Measurements from ENCODE around the gene OR2L5. TPM values are rescaled to one million over a fixed set of nuclear protein-coding genes. Genes with fewer than 3 reads are reported as not detected.

OR2L5 gene, protein sequence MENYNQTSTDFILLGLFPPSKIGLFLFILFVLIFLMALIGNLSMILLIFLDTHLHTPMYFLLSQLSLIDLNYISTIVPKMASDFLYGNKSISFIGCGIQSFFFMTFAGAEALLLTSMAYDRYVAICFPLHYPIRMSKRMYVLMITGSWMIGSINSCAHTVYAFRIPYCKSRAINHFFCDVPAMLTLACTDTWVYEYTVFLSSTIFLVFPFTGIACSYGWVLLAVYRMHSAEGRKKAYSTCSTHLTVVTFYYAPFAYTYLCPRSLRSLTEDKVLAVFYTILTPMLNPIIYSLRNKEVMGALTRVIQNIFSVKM
- total RNA-seq (ENCODE audit: low replicate concordance) = not detected in 2 replicates

DNA sequence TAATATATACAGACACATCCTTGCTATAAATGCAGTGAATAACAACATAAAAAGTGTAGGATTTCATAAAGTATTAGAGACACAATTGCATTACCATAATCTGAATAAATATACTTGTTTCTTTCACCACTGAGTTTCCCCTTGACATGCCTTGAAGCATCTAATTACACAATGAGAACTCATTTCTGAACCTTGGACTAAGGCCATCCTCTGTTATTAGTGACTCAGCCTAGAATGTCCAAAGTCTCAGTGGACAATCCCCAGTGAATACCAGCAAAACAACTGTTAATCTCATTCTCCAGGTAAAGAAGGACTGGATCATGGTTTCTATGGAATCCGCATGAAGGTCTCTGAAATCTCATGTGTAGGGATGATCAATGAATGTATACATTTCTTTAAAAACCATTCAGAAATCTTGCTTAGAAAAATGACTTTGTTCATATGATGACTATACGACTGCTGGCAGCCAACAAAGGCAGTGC lies at the start of gene OR2L5:
TSS of gene OR2L5 (plus strand) at position 432 of the 482 bp plus-strand sequence. CDS start 8,288 bp downstream, outside the sequence.
- H3K4me3 Mint-ChIP-seq = no peak within 1 kb of the TSS
- Histone ChIP-seq H3K4me1 (no peaks in the 10 kb centered on the region), H3K4me2 (no peak within 1 kb of the TSS), H3K27ac (no peak within 1 kb of the TSS), H3K4me3 (no peak within 1 kb of the TSS), H3K36me3 (peaks cover 4% of the 10 kb centered on the region), H2AFZ (replicated peaks) (no peak within 1 kb of the TSS), H3K9ac (no peak within 1 kb of the TSS), H3K9me3 (ENCODE audit: low read depth) (peaks cover 26% of the 10 kb centered on the region), H3K79me2 (ENCODE audit: low read depth) (no peaks in the 10 kb centered on the region), H3F3A (ENCODE audit: low read depth) (no peaks in the 10 kb centered on the region), H4K20me1 (ENCODE audit: low read depth) (no peaks in the 10 kb centered on the region), H3K27me3 (no peaks in the 10 kb centered on the region)
- no peak within 1 kb of the TSS for H3K27ac Mint-ChIP-seq
- no peaks in the 10 kb centered on the region for H3K27me3 Mint-ChIP-seq (ENCODE audit: insufficient read depth, low read depth)
- no peak for DNase-seq (ENCODE audit: low spot score)
- TF ChIP-seq EZH2 (IDR thresholded peaks at IDR 0.05) = no peak
- H3K9me3 Mint-ChIP-seq = peaks cover 39% of the 10 kb centered on the region
- no peaks in the 10 kb centered on the region for H3K4me1 Mint-ChIP-seq
- H3K36me3 Mint-ChIP-seq = no peaks in the 10 kb centered on the region

- no peak for DNase-seq (ENCODE audit: low spot score)
- no peaks in the 10 kb centered on the region for H3K4me1 Mint-ChIP-seq
- Histone ChIP-seq H3K27ac (no peak within 1 kb of the TSS), H3K27me3 (no peaks in the 10 kb centered on the region), H3K4me1 (no peaks in the 10 kb centered on the region), H2AFZ (replicated peaks) (no peak within 1 kb of the TSS), H3K9me3 (ENCODE audit: low read depth) (peaks cover 16% of the 10 kb centered on the region), H3K36me3 (no peaks in the 10 kb centered on the region), H3K4me3 (no peak within 1 kb of the TSS), H3K9ac (no peak within 1 kb of the TSS), H3K79me2 (ENCODE audit: low read depth) (no peaks in the 10 kb centered on the region), H3F3A (ENCODE audit: low read depth) (no peaks in the 10 kb centered on the region), H4K20me1 (ENCODE audit: low read depth) (no peaks in the 10 kb centered on the region), H3K4me2 (no peak within 1 kb of the TSS)
- TF ChIP-seq, protein P1, sequence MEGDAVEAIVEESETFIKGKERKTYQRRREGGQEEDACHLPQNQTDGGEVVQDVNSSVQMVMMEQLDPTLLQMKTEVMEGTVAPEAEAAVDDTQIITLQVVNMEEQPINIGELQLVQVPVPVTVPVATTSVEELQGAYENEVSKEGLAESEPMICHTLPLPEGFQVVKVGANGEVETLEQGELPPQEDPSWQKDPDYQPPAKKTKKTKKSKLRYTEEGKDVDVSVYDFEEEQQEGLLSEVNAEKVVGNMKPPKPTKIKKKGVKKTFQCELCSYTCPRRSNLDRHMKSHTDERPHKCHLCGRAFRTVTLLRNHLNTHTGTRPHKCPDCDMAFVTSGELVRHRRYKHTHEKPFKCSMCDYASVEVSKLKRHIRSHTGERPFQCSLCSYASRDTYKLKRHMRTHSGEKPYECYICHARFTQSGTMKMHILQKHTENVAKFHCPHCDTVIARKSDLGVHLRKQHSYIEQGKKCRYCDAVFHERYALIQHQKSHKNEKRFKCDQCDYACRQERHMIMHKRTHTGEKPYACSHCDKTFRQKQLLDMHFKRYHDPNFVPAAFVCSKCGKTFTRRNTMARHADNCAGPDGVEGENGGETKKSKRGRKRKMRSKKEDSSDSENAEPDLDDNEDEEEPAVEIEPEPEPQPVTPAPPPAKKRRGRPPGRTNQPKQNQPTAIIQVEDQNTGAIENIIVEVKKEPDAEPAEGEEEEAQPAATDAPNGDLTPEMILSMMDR (IDR thresholded peaks at IDR 0.05) = no peak
- TF ChIP-seq EZH2 (IDR thresholded peaks at IDR 0.05) (no peak), EZH2phosphoT487 (IDR thresholded peaks at IDR 0.05) (no peak)
- H3K36me3 Mint-ChIP-seq = no peaks in the 10 kb centered on the region
- H3K4me3 Mint-ChIP-seq = no peak within 1 kb of the TSS
- no peak within 1 kb of the TSS for H3K27ac Mint-ChIP-seq
- H3K9me3 Mint-ChIP-seq = peaks cover 2% of the 10 kb centered on the region
- no peaks in the 10 kb centered on the region for H3K27me3 Mint-ChIP-seq (ENCODE audit: insufficient read depth, low read depth)
Measured at GRCh38 chr1:247964933-247965332, 48.5 kb upstream of the OR2L5 start, which contains the start of gene OR2AK2. OR2AK2 (plus strand) TSS chr1:247965233; CDS start chr1:247965377, 144 bp downstream.

GRCh38 chr1:247966532-247967204 lies 46.8 kb upstream of the OR2L5 start:
- Histone ChIP-seq H3K36me3 (no peaks in the 10 kb centered on the region), H3K27ac (no peak overlapping the region), H3F3A (ENCODE audit: low read depth) (no peaks in the 10 kb centered on the region), H3K4me3 (no peak overlapping the region), H3K9me3 (ENCODE audit: low read depth) (peaks cover 21% of the 10 kb centered on the region), H4K20me1 (ENCODE audit: low read depth) (no peaks in the 10 kb centered on the region), H3K79me2 (ENCODE audit: low read depth) (no peaks in the 10 kb centered on the region), H3K9ac (no peak overlapping the region), H3K4me2 (no peak overlapping the region), H3K4me1 (no peaks in the 10 kb centered on the region), H3K27me3 (no peaks in the 10 kb centered on the region), H2AFZ (replicated peaks) (no peak overlapping the region)
- Mint-ChIP-seq H3K27me3 (ENCODE audit: insufficient read depth, low read depth) (no peaks in the 10 kb centered on the region), H3K4me1 (no peaks in the 10 kb centered on the region), H3K36me3 (no peaks in the 10 kb centered on the region), H3K9me3 (peaks cover 2% of the 10 kb centered on the region), H3K4me3 (no peak overlapping the region), H3K27ac (no peak overlapping the region)
- TF ChIP-seq, protein P1 (IDR thresholded peaks at IDR 0.05) = no peak
- TF ChIP-seq EZH2phosphoT487 (IDR thresholded peaks at IDR 0.05) (no peak), EZH2 (IDR thresholded peaks at IDR 0.05) (no peak)
- DNase-seq (ENCODE audit: low spot score) = no peak
